Right lobe of liver (tissue), 4 donors: ENCODE data around the gene IGSF9.

ENCODE experiments used
- CTCF ChIP-seq, 4 donors: fragments of 200-600 bp in 3 of 4; fragments of 450-650 bp in 1 of 4; IDR thresholded peaks; one replicate each; pipeline versions ENCODE4 v1.5.1 to v1.8.0; 2016 to 2022; ENCODE audit warnings: antibody characterized with exemption in 4 of 4, mild to moderate bottlenecking in 2 of 4
- POLR2A ChIP-seq: fragments of 450-650 bp; IDR thresholded peaks from one replicate; pipeline ENCODE4 v1.6.1; 2017; ENCODE audit warnings: antibody characterized with exemption, mild to moderate bottlenecking
- donor health status: DM: no; HTN: no; CAD: no.
- donor health status: DM: no; HTN: no; CAD: no.
- donor health status: DM: no; HTN: yes; CAD: no.

GRCh38 chr1:159931795-159932173 is 13.6 kb downstream of the IGSF9 start:
- no peak for TF ChIP-seq CTCF (IDR thresholded peaks at IDR 0.05)
- no peak for TF ChIP-seq POLR2A
